GM21360 (cell line): ENCODE measurements around the gene CRCP.
"Not testable (repeated sequence)": the region's sequence is repeated elsewhere in the genome, so short reads cannot be mapped to it uniquely, and the experiment has no call there.

Source experiments
- ATAC-seq: cut with Tn5 transposase; IDR thresholded peaks from one replicate; pipeline ENCODE4 v1.9.1; 2021; ENCODE audit warnings: mild to moderate bottlenecking, moderate library complexity; ENCODE audit not compliant: unreplicated experiment

CRCP gene

DNA sequence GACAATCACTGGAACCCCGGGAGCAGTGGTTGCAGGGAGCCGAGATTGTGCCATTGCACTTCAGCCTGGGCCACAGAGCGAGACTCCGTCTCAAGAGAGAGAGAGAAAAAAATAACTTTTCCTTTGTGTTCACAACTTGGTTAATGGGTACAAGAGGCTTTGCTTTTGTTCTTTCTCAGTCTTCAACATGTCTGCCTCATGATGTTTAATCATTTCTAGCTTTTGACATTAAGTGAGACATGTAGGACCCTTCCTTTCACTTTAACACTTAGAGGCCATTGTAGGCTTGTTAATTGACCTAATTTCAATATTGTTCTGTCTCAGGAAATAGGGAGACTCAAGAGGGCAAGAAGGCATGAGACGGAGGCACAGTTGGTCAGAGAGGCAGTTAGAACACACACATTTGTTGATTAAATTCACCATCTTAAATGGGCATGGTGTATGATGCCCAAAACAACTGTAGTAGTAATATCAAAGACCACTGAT lies 9.3 kb upstream of the CRCP start:
- ATAC-seq, result no peak

DNA sequence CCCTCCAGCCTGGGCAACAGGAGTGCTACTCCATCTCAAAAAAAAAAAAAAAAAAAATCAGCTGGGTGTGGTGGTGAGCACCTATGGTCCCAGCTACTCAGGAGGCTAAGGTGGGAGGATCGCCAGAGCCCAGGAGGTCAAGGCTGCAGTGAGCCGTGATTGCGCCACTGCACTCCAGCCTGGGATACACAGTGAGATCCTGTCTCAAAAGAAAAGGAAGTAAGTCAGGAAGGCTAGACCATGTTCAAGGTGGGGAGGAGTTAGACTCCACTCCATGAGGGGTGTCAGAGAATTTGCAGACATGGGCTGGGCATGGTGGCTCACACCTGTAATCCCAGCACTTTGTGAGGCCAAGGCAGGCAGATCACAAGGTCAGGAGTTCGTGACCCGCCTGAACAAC lies 6.2 kb upstream of the CRCP start:
- ATAC-seq, result not testable (repeated sequence)

DNA sequence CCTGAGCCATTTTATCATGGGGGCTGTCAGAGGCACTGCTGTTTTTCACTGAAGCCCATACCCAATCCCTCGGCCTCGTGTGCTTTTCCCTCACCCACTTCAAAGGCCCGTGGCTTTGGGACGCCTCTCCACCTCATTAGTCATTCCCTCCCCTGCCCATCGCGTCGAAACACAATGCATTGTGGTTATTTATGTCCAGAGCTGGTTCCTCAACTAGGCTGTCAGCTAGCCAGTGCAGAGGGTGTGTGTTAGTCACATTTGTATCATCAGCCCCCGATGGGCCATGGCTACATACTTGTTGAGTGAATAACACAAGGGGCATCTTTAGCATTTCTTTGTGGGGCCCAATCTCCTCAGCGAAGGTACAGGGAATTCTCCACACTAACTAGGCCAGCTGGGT lies 3.8 kb upstream of the CRCP start:
- ATAC-seq, result no peak

DNA sequence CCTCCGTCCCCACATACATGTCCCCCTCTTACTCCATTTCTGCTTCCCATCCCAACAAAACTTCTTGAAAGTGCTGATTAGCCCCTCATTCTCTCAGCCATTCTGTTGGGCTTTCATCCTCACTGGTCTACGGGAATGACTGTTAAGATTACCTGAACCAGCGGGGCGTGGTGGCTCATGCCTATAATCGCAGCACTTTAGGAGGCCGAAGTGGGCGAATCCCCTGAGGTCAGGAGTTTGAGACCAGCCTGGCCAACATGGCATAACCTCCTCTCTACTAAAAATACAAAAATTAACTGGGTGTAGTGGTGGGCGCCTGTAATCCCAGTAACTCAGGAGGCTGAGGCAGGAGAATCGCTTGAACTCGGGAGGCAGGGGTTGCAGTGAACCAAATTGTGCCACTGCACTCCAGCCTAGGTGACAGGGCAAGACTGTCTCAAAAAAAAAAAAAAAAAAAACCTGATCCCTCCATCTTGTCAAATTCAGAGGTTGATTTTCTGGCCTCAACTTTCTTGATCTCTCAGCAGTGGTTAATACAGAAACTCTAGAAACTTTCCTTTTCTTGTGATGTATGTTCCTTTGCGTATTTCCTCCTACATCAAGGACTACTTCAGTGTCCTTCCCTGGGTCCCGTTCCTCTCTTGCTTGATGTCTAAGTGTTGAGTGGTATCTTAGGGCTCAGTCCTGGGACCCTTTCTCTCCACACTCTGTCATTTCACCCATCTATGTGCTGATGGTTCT lies 2.2 kb downstream of the CRCP start:
- ATAC-seq, result not testable (repeated sequence)

DNA sequence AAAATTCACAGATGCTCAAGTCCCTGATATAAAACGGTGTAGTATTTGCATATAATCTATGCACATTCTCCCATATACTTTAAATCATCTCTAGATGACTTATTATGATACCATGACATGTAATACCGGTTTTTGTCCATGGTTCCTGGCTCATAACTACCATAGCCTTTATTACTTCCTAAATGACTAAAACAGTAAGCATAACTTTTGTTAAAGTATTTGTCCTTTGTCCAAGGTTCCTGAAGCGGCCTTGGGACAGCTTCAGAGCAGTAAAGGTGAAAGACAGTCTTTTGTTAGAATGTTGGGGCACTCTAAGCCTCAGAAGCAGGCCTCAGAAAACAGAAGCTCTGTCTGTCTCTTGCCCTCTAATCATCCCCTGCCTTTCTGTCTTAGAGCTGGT lies 4.0 kb downstream of the CRCP start:
- no peak for ATAC-seq

DNA sequence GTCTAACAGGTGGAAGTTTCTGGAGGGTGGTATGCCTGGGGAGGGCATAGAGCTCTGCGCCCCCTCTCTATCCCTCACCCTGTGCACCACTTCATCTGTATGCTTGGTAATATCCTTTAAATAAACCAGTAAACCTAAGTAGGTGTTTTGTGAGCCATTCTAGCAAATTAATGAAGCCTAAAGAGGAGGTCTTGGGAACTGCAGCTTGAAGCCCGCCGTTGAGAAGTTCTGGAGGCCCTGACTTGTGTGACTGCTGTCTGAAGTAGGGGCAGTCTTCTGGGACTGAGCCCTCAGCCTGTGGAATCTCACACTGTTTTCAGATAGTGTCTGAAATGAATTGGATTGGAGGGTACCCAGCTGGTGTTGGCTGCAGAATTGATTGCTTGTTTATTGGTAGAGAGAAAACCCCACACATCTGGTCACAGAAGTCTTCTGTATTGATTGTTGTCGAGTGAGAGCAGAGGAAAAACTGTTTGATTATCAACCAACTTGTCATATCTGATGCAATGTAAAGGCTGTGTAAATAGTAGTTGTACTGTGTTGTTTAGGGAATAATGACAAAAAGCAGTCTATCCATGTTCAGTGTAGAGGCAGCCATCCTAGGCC lies 4.7 kb downstream of the CRCP start:
- no peak for ATAC-seq

DNA sequence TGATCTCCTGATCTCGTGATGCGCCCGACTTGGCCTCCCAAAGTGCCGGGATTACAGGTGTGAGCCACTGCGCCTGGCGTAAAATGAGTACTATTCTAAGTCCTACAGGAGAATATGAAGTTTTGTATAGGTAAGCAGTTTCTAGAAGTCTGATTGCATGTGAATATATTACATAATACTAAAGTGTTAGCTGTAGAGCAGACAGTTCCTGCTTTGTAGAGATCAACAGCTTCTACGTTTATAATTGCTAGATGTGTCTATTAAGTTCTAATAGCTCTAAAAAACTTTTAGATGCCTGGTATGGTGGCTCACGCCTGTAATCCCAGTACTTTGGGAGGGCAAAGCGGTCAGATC lies 8.5 kb downstream of the CRCP start:
- ATAC-seq, result no peak

DNA sequence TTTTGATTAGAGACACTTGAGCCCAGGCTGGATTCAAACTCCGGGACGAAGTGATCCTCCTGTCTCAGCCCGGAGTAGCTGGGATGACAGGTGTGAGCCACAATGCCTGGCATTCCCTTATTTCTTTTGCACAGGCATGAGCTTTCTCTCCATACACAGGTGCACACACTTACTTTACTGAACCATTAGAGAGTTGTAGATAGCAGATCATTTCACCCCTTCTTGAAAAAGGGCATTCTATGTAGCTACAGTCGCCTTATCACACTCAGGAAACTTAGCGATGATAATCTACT lies 9.9 kb downstream of the CRCP start:
- not testable (repeated sequence) for ATAC-seq

DNA sequence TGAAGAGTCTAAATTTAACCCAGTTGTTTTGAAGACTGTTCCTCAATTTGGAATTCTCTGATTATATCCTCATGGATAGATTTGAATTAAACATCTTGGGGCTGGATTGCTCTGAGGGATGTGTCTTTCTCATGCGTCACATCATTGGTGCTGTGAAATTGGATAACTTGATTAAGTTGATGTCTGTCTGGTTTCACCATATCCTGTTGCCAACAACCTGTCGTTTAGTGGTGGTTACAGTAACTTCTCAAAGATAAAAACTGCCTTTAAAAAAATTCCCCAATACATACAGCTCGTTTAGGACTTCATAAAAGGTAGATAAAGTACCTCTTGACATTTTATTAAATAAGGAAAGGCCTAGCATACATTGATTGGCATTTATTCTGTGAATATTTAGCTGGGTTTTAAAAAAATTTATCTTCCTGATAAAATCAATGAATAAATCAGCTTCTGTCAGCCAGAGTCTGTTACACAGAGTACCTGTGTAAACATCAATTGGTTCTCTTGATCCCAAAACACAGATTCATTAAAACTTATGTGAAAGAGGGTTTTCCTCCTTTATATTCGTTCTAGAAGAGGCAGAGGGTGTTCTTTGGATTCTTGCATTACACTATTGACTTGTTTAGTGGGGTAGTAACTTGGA lies 10.5 kb downstream of the CRCP start:
- no peak for ATAC-seq

DNA sequence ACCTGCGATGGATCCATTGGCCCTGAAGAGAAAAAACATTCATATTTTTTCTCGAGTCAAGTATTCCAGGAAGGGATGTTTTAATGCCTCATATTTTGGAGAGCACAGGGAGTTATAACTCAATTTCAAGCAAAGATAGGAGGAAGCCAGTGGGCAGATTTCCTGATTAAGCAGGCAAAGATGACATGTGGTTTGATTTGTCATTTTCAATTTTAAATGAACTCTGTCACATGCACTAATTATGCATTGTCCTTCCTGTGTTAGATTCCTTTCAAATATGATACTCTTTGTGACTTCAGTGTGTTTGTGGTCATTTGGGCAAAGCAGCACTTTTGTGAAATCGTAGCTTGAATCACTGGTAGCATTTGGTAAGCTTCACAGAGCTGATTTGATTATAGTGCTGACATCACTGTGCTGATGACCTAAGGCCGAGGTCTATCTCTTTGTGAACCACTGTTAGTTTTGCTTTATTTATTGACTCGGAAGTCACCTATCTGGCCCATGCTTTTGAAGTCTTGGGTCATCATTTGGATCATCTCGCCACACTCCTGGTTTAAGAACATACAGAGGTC lies 11.2 kb downstream of the CRCP start:
- not testable (repeated sequence) for ATAC-seq

DNA sequence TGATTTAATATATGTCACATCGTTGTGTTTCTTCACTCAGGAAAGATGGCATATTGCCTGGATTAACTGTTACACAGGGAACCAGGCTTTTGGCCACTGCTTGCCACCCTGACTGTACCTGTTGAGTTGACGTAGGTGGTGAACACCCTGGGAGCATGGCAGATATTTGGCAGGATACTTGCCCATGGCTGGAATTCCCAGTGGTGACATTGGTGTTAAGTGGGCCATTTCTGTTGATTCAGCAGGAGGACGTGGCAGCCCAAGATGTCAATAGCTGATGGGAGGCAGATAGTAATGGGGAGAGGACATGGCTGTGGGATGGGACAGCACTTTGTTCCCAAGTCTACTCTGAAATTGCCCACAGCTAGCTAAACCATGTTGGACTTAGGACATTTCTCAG lies 12.5 kb downstream of the CRCP start:
- not testable (repeated sequence) for ATAC-seq

DNA sequence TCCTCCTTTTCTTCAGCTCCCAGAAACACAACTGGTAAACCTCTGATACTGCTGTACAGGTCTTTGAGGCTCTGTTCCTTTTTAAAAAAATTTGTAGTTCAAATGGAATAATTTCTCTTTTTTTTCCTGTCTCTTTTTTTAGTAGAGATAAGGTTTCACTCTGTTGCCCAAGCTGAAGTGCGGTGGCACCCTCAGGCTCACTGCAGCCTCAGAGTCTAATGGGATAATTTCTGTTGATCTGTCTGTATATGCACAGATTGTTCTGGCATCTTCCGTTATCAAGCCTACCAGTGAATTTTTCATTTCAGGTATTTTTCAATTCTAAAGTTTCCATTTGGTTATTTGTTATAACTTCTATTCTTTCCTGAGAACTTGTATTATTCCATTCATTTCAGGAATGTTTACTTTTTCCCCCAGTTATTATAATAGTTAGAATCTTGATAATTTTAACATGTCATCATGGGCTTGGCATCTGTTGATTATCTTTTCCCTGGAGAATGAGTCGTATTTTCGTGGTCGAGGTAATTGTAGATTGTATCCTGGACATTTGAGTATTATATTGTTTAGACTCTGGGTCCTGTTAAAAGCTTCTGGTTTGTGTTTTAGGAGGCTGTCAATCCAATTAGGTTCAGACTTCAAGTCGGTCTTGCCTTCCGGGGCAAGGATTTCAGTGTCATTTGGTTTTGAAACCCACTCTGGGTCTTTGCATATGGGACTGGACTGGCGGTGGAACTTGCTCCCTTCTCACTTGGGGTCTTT lies 24.5 kb downstream of the CRCP start:
- ATAC-seq, result no peak

DNA sequence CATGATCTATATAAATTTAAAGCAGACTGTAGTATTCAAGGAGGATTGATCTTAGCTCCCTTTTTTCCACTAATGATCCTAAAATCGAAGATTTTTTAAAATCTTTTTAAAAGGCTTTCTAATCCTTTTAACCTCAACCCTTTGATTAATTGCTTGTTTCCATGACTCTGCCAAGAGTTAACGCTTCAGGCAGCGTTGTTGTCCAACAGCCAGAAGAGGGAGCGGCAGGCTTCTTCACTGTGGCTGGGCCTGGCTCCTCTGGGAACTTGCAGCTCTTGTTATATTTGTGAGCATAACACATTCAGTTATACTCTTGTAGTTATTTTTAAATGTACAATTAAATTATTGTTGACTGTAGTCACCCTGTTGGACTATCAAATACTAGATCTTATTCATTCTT lies 26.3 kb downstream of the CRCP start:
- no peak for ATAC-seq

DNA sequence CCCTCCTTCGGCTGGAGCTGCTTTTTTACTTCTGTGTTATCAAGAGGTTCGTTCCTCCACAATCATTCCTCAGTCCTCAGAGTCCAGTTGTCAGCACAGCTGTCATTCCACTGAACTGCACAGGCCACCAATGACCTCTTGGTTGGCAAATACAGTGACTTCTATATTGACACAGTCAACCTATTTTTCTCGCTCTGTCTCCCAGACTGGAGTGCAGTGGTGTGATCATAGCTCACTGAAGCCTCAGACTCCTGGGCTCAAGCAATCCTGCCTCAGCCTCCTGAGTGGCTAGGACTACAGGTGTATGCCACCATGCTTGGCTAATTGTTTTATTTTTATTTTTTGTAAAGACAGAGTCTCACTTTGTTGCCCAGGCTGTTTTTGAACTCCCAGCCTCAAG lies 27.7 kb downstream of the CRCP start:
- no peak for ATAC-seq

DNA sequence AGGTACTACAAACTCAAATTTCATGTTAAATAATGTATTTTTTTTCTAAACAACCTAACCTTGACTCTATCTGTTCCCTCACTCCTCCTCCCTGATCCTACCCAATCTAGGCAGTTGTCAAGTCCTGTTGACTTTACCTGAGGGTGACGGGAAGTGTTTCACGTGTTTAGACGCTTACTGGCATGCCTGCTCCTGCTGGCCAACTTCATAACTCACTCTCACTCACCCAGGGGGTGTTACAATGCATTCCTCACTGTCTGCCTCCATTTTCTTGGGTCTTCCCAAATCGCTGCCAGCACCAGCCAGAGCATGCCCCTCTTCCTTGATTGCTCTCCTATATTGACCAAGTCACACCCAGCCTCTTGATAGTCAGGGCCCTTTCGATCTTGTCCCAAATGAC lies 28.3 kb downstream of the CRCP start:
- no peak for ATAC-seq

DNA sequence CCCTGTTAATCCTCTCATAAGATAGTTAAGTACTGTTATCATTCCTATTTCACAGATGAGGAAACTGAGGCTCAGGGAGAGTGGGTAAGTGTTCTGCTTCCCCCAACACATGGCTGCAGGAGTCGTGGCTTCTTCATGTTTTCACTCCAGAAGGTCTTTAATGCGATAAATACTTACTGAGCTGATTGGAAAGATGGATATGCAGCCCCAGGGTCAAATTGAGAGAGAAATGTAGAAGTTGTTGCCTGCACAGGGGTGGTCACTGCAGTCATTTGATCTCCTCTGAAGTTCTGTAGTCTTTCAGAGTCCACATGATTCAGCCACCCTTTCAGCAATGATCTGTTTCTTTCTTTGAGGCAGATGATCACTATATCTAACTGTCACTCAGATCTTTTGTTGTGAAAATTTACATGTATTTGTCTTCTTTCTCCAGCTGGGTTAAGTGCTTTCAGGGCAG lies 29.3 kb downstream of the CRCP start:
- no peak for ATAC-seq

DNA sequence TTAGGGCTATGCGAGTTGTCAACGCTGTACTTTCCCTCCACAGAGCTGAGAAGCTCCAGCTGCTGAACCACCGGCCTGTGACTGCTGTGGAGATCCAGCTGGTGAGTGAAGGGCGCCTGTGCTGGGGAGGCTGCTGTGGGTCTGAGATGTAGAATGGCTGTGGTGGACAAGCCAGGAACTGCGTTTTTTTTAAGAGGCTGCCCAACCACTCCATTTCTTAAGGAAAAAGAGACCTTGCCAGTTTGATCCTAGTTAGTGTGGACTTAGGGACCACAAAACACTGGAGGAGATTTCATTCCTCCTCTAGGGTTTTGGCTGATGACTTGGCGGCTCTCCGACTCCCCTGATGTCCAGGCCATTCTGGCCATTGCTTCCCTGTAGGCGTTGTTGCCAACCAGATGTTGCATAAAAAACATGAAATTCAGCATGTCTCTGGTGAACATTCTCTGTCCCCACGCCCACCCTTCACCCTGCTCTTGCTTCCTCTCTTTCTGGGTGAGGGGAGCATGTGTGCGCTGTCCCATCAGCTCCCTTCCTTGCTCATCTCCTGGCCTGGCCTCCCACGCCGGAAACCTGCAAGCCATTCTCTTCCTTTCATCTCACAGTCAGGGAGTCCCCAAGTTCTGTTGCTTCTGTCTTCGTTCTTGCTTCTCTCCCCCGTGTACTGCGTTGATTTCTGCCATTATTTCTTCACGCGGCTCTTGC lies 30.9 kb downstream of the CRCP start:
- ATAC-seq, result no peak

DNA sequence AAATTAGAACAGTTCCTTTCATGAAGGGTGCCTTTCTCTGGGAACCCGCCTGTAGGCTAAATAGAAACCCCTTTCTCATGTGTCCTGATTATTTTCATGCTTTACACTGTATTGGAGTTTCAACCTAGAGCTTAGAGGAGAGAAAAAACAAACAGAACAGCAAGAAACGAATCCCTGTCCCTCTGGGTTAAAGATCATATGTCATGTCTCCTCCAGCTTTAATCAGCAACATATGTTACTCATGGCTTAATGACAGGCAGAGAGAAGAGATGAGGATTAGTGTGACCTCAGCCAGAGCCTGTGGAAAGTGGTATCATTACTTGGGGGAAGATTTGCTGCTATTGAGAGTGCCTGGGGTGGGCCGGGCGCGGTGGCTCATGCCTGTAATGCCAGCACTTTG lies 32.1 kb downstream of the CRCP start:
- ATAC-seq, result no peak

DNA sequence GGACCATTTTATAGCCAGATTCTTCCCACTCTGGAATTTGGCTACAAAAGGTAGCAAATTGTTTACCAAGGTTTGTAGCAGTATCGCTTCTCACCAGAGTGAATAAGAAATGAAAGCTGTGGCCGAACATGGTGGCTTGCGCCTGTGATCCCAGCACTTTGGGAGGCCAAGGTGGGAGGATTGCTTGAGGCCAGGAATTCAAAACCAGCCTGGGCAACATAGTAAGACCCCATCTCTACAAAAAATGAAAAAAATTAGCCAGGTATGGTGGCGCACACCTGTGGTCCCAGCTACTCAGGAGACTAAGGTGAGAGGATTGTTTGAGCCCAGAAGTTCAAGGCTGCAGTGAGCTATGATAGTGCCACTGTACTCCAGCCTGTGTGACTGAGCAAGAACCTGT lies 33.0 kb downstream of the CRCP start:
- ATAC-seq, result not testable (repeated sequence)

DNA sequence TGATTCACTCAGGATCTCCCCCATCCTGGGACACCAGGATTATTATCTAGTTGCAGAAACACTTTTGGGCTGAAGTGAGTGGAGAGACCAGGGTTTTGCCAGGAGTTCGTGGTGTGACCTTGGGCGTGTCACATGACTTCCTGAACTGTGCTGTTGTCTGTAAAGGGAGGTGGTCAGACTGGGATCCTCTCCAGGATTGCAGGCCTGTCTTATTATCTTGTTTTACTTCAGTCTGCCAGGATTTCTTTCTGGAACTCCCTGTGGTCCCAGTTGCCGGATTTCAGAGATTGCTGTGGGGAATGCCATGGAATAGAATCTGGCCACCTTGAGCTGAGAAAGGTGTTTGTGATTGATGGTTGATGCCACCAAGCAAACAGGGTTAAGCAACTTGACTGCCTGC lies 35.8 kb downstream of the CRCP start:
- no peak for ATAC-seq
